ENCODE measurements around the gene DQX1. TPM values are rescaled to one million over a fixed set of nuclear protein-coding genes. Genes with fewer than 3 reads are reported as not detected.

Gene DQX1, protein sequence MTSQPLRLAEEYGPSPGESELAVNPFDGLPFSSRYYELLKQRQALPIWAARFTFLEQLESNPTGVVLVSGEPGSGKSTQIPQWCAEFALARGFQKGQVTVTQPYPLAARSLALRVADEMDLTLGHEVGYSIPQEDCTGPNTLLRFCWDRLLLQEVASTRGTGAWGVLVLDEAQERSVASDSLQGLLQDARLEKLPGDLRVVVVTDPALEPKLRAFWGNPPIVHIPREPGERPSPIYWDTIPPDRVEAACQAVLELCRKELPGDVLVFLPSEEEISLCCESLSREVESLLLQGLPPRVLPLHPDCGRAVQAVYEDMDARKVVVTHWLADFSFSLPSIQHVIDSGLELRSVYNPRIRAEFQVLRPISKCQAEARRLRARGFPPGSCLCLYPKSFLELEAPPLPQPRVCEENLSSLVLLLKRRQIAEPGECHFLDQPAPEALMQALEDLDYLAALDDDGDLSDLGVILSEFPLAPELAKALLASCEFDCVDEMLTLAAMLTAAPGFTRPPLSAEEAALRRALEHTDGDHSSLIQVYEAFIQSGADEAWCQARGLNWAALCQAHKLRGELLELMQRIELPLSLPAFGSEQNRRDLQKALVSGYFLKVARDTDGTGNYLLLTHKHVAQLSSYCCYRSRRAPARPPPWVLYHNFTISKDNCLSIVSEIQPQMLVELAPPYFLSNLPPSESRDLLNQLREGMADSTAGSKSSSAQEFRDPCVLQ
- under 1 TPM; 0.25 to 0.52 TPM for total RNA-seq

DNA sequence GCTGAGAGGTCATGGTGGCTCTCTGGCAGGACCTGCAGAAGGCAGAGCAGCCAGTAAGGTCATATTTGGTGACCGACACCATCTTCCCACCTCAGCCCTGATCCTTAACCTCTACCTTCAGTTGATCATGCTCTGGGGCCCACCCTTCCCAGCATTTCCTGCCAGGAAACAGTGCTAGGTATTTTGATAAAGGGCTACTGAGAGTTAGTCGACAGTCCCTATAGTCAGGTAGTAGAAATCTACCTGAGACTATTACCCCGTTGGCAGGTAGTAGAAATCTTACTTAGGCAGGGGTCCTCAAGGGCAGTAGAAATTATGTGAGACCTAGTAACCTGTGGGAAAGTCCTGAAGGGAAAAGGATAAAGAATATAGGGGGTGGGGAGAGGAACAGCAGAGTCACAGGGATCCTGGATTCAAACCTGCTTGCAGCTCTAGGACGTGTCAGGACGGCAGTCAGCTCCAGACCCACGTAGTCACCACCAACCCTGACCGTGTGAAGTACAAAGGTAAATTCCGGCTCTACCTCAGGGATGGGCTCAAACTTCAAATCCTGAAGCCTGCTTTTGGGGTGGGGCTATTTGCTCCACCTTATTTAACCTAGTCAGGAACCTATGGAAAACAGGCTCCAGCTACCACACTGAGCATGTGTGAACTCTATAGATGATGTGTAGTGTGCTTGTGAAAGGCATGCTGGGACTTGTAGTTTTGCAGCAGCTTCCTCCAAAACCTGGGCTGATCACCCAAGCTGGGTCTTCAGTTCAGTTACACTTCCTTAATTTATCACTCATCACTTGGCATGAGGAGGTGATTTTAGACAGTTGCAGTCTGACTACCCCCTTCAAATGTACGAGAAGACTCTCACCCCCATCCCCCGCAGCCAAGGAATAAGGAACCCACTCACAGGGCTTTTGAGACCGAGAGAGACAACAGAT is at the start of gene DQX1:
Gene DQX1 (minus strand): TSS at position 515 of the 932 bp plus-strand sequence. CDS start 502 bp downstream, at position 13.
- POLR2A ChIA-PET, result no interaction called here
- CTCF ChIA-PET, result interaction anchor here (0.6 to 2.2 kb wide), 6 partner anchors 8 to 230 kb away, joined by 3 to 6 read pairs (median 4); partner anchors contain the start of genes CCDC142 and TTC31
- Mint-ChIP-seq H3K4me1 (peaks cover 40% of the 10 kb centered on the region), H3K4me3 (no peak within 1 kb of the TSS), H3K27ac (no peak within 1 kb of the TSS), H3K9me3 (peaks cover 5% of the 10 kb centered on the region), H3K36me3 (ENCODE audit: low read depth) (peaks cover 38% of the 10 kb centered on the region), H3K27me3 (peaks cover 7% of the 10 kb centered on the region)
- DNase-seq, result peak; percentile 40

DNA sequence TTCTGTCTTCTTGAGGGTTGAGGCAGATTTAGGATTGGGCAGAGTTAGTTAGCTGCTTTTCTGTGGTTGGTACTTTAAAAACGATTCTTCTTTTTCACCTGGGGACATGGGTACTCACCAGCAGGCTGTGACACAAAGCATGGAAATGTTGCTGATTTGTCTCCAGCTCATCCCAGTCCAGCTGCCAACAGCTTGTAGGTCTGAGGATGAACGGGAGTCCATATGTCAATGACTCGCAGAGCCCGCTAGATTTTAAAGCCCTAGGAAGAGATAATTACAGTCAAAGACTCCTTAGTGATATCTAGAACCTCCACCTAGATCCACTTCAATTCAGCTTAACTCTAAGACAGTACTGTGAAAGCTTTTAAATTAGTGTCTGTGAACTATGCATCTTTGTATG is 49.3 kb upstream of the DQX1 start:
- DNase-seq, result no peak
- Mint-ChIP-seq H3K27ac (no peak overlapping the region), H3K4me3 (no peak overlapping the region), H3K9me3 (peaks cover 8% of the 10 kb centered on the region), H3K36me3 (ENCODE audit: low read depth) (peaks cover 12% of the 10 kb centered on the region), H3K4me1 (peaks cover 33% of the 10 kb centered on the region), H3K27me3 (no peaks in the 10 kb centered on the region)
- ChIA-PET POLR2A (interaction anchor here (0.6 kb wide), 1 partner anchor 78 kb away, joined by 3 read pairs; no protein-coding TSS in a partner anchor), CTCF (interaction anchor here (4.8 to 6.2 kb wide), 4 partner anchors 8 to 93 kb away, joined by 23 to 56 read pairs (median 30); partner anchors contain the start of genes CCDC142 and TTC31)

DNA sequence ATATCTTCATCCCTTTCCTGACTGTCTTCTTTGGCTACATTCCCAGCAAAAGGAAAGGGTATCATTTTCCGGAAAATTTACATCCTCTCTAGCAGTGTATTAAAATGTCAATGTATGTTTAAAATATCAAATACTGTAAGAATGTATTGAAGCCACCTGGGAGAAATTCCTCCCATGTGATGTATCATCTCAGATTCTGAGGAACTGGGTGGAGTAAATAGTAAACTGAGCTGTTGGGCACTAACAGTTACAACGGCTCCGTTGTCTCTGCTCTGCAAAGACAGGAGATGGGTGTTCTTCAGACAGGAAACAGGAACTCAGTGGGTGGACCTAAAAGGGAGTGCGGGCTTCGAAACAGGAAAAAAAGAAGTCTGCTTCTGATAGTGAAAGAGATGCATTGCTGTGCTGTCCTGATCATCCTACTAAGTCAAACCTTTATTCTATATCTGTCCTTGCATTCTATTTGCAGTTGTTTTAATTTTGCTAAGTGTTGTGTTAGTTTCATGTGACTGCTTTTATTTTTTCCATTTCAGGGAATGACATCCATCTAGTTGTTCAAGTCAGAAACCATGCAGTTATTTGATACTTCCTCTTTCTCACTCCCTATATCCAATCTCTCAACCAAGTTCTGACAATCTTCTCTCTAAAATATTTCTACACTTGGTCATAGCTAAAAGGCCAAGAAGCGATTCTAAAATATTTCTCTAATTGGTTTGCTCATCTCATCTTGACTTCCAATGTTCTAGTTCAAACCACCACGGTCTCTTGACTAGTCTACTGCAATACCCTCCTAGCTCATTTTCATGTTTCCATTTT is 47.9 kb upstream of the DQX1 start:
- Mint-ChIP-seq H3K4me1 (peaks cover 33% of the 10 kb centered on the region), H3K36me3 (ENCODE audit: low read depth) (peaks cover 12% of the 10 kb centered on the region), H3K27ac (peak overlapping the region; percentile 67), H3K4me3 (peak overlapping the region; percentile 28), H3K9me3 (peaks cover 8% of the 10 kb centered on the region), H3K27me3 (no peaks in the 10 kb centered on the region)
- ChIA-PET CTCF (interaction anchor here (0.7 to 6.2 kb wide), 5 partner anchors 12 to 203 kb away, joined by 3 to 56 read pairs (median 23); partner anchors contain the start of genes CCDC142 and TTC31), POLR2A (interaction anchor here (0.7 kb wide), 1 partner anchor 44 kb away, joined by 3 read pairs; the partner anchor contains the start of genes AUP1 and HTRA2)
- DNase-seq, result peak; percentile 56

DNA sequence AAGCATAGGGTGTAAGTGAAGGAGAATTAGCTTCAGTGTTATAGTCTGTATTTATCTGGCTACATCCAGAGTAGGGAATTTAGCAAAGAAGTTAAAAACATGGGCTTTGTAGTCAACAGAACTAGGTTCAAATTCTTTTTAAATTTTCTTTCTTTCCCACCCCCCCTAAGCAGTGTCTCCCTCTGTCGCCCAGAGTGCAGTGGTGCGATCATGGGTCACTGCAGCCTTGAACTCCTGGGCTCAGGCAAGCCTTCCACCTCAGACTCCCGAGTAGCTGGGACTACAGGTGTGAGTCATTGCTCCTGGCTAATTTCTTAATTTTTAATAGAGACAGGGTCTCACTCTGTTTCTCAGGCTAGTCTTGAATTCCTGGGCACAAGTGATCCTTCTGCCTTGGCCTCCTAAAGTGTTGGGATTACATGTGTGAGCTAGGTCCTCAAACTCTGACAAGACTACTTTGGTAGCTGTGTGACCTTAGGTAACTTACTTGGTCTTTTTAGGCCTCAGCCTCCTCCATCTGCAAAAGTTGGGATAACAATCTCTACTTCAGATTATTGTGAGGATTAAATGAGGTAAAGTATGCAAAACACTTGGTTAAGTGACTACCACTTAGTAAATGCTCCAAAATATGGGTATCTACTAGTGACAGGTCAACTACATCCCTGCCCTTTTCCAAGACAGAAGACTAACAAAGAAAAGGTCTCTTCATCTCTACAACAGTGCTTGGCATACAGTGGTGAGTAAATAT is 46.3 kb upstream of the DQX1 start:
- Mint-ChIP-seq H3K27ac (no peak overlapping the region), H3K4me1 (peaks cover 38% of the 10 kb centered on the region), H3K36me3 (ENCODE audit: low read depth) (peaks cover 12% of the 10 kb centered on the region), H3K9me3 (peaks cover 8% of the 10 kb centered on the region), H3K27me3 (no peaks in the 10 kb centered on the region), H3K4me3 (no peak overlapping the region)
- CTCF ChIA-PET, result interaction anchor here (1.5 to 6.2 kb wide), 2 partner anchors 14 to 21 kb away, joined by 5 to 56 read pairs; no protein-coding TSS in a partner anchor
- POLR2A ChIA-PET, result no interaction called here
- DNase-seq, result no peak

DNA sequence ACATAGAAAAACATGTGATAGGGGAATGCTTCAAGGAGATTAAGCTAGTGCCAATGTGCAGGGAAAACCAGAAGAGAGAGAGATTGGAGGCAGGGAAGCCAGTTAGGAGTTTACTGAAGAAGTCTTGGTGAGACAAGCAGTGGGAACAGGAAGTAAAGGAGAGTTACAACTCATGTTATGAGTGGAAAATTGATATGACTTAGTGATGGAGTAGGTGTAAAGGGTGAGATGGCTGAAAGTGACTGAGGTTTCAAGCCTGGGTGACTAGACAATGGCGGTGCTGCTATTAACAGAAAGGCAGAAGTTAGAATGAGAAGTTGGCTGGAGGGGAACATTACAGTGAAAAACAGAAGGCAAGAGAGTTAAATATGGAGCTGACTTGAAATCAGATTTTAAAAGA is 45.0 kb upstream of the DQX1 start:
- peaks cover 12% of the 10 kb centered on the region for H3K36me3 Mint-ChIP-seq (ENCODE audit: low read depth)
- CTCF ChIA-PET, result interaction anchor here (1.0 to 2.3 kb wide), 5 partner anchors 13 to 88 kb away, joined by 3 to 7 read pairs (median 3); partner anchors contain the start of genes CCDC142 and TTC31
- no peak overlapping the region for H3K27ac Mint-ChIP-seq
- H3K9me3 Mint-ChIP-seq, result peaks cover 8% of the 10 kb centered on the region
- no peak for DNase-seq
- POLR2A ChIA-PET, result no interaction called here
- no peak overlapping the region for H3K4me3 Mint-ChIP-seq
- no peaks in the 10 kb centered on the region for H3K27me3 Mint-ChIP-seq
- peaks cover 37% of the 10 kb centered on the region for H3K4me1 Mint-ChIP-seq

DNA sequence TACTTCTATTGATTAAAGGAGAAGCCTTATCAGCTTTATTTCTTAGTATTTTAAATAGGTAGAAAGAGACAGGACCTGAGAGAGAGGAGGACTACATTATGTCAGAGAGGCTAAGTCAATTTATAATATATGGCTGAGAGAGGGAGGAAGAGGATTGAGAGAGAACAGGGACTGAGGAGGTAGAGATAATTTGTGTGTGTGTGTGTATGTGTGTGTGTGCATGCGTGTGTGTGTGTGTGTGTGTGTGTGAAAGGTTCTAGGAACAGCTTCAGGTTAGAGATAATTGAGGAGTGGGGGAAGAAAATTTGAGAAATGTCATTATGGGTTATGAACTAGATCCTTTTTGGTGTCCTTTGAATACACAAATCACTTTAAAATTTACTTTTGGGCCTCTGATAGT is 43.7 kb upstream of the DQX1 start:
- POLR2A ChIA-PET, result no interaction called here
- peaks cover 7% of the 10 kb centered on the region for H3K9me3 Mint-ChIP-seq
- no peak for DNase-seq
- peaks cover 35% of the 10 kb centered on the region for H3K4me1 Mint-ChIP-seq
- H3K27me3 Mint-ChIP-seq, result peaks cover 2% of the 10 kb centered on the region
- H3K27ac Mint-ChIP-seq, result no peak overlapping the region
- H3K4me3 Mint-ChIP-seq, result no peak overlapping the region
- peaks cover 11% of the 10 kb centered on the region for H3K36me3 Mint-ChIP-seq (ENCODE audit: low read depth)
- CTCF ChIA-PET, result interaction anchor here (1.3 to 4.6 kb wide), 5 partner anchors 8 to 87 kb away, joined by 3 to 24 read pairs (median 5); partner anchors contain the start of genes CCDC142 and TTC31

DNA sequence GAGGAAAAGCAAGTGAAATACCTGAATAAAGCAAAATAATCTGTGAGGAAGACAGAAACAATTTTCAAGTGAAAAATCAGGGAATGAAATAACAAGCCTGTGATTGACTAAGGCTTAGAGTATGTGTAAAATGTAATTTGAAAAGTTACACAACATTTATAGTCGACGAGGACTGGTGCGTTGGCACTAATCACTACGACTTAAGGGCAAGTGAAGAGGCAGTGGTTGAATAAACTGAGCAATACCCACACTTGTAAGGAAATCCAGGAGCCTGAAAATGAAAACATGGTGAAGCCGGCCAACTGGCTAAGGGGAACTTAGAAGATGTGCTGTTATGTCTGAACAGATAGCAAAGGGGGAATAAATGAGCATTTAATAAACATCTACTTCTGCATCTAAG is 41.9 kb upstream of the DQX1 start:
- Mint-ChIP-seq H3K27ac (no peak overlapping the region), H3K9me3 (peaks cover 2% of the 10 kb centered on the region), H3K27me3 (peaks cover 4% of the 10 kb centered on the region), H3K4me1 (peaks cover 21% of the 10 kb centered on the region), H3K4me3 (no peak overlapping the region), H3K36me3 (ENCODE audit: low read depth) (no peaks in the 10 kb centered on the region)
- no peak for DNase-seq
- POLR2A ChIA-PET, result no interaction called here
- CTCF ChIA-PET, result interaction anchor here (0.6 to 4.6 kb wide), 3 partner anchors 9 to 149 kb away, joined by 3 to 24 read pairs (median 3); no protein-coding TSS in a partner anchor

DNA sequence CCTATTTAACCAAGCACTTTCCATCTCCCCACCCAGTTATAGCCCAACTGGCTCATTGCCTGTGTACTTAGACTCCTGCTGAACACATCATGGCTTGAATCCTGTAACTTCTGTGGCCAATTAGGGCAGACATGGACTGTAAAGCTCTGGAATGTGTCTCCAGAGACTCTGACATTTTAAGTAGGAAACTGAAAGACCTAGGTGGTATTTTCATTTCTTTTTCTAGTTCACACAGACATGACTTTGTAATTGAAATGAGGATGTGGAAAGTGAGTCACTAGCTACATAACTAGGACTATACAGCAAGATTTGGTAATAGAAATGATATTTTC is 40.7 kb upstream of the DQX1 start:
- no peaks in the 10 kb centered on the region for H3K9me3 Mint-ChIP-seq
- ChIA-PET POLR2A (interaction anchor here (0.6 to 0.7 kb wide), 3 partner anchors 11 to 786 kb away, joined by 3 to 6 read pairs (median 6); no protein-coding TSS in a partner anchor), CTCF (interaction anchor here (0.8 to 4.6 kb wide), 7 partner anchors 10 to 84 kb away, joined by 3 to 24 read pairs (median 3); partner anchors contain the start of genes CCDC142 and TTC31)
- H3K4me1 Mint-ChIP-seq, result peaks cover 21% of the 10 kb centered on the region
- no peaks in the 10 kb centered on the region for H3K36me3 Mint-ChIP-seq (ENCODE audit: low read depth)
- peaks cover 8% of the 10 kb centered on the region for H3K27me3 Mint-ChIP-seq
- no peak for DNase-seq
- H3K27ac Mint-ChIP-seq, result peak overlapping the region; percentile 11
- H3K4me3 Mint-ChIP-seq, result no peak overlapping the region

DNA sequence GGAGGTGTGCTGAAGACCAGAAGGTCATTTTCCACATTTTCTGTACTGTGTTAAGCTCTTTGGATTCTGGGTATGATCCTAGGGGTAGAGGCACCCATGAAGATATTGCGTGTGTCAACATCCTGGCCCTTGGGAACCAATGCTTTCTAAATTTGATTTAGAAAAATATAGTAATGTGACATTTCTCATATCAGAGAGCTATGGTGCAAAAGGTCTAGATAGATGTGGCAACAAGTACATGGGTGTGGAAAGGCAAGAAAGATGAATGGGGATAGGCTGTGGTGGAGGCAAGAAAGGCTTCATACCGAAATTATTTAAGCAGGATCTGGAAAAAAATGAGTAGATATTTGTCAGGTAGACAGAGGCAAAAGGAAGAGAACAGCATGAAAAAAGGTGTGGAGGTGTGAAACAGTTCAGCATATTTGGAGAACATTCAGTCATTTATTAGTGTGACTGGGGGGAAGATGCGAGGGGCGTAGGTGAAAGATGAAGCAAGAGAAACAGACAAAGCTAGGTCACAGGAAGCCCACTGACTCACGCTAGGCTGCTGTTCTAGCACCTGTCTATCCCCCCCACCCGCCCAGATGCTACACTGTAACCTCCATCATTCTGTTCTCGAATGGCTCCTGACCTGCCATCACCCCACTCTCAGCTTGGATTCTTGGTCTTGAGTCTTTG is 40.2 kb upstream of the DQX1 start:
- no peaks in the 10 kb centered on the region for H3K36me3 Mint-ChIP-seq (ENCODE audit: low read depth)

DNA sequence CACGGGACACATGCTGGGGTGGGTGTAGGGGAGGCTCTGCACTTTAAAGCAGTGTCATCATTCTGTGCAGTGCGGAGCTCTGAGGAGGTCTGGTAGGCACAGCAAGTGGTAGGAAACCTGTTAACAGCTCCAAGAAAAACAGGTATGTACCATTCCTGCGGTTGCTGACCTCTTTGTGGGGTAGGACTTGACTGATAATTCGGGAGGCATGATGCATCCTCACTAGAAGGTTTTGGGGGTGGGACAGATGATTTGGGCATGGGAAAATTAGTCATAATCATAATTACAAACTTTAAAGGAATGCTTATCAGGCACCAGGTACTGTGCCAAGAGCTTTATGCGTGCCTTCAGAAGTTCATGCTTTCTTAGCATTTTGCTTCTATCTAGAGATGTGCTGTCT is 38.2 kb upstream of the DQX1 start:
- CTCF ChIA-PET, result interaction anchor here (1.8 kb wide), 1 partner anchor 13 kb away, joined by 6 read pairs; no protein-coding TSS in a partner anchor
- Mint-ChIP-seq H3K9me3 (no peaks in the 10 kb centered on the region), H3K27me3 (peaks cover 18% of the 10 kb centered on the region), H3K4me3 (no peak overlapping the region), H3K27ac (no peak overlapping the region), H3K4me1 (peaks cover 24% of the 10 kb centered on the region), H3K36me3 (ENCODE audit: low read depth) (no peaks in the 10 kb centered on the region)
- POLR2A ChIA-PET, result no interaction called here
- DNase-seq, result no peak

More for the DNA sequence above, 40.2 kb upstream of the DQX1 start:
- no peak for DNase-seq
- ChIA-PET CTCF (interaction anchor here (0.8 to 4.6 kb wide), 7 partner anchors 10 to 83 kb away, joined by 3 to 24 read pairs (median 3); partner anchors contain the start of genes CCDC142 and TTC31), POLR2A (interaction anchor here (0.6 to 0.7 kb wide), 3 partner anchors 11 to 785 kb away, joined by 3 to 6 read pairs (median 6); no protein-coding TSS in a partner anchor)
- no peak overlapping the region for H3K4me3 Mint-ChIP-seq
- peak overlapping the region; percentile 1 for H3K27ac Mint-ChIP-seq
- H3K9me3 Mint-ChIP-seq, result no peaks in the 10 kb centered on the region
- H3K27me3 Mint-ChIP-seq, result peaks cover 13% of the 10 kb centered on the region
- peaks cover 21% of the 10 kb centered on the region for H3K4me1 Mint-ChIP-seq
